Astrocyte (in vitro differentiated cells and primary cell): ENCODE measurements around the gene SMIM33. TPM values are rescaled to one million over a fixed set of nuclear protein-coding genes. Genes with fewer than 3 reads are reported as not detected.
A peak's percentile ranks its signal among the peaks of the same experiment; 100 is the strongest.

ENCODE experiments used
- DNase-seq: peaks from one replicate; pipeline ENCODE4 v3.0.0-alpha.2; 2010; ENCODE audit warnings: low read depth
- FAIRE-seq: peaks from 2 replicates; lab custom pipeline; 2011; peaks lifted over from hg19 to GRCh38; lab: Jason Lieb, UNC
- H2AFZ ChIP-seq: 2 replicates; pipeline ENCODE4 v1.6.0; 2012; ENCODE audit warnings: low read depth, low read length, inconsistent platforms
- H3K27ac ChIP-seq: 2 replicates; pipeline ENCODE4 v1.5.1; 2011; ENCODE audit warnings: low read depth, low read length, inconsistent platforms
- H3K27me3 ChIP-seq: 2 replicates; pipeline ENCODE4 v1.6.0; 2011; ENCODE audit warnings: low read length, inconsistent platforms; ENCODE audit not compliant: insufficient read depth
- H3K36me3 ChIP-seq: 2 replicates; pipeline ENCODE4 v1.5.1; 2011; ENCODE audit warnings: low read length, inconsistent platforms; ENCODE audit not compliant: insufficient read depth
- H3K4me1 ChIP-seq: 2 replicates; pipeline ENCODE4 v1.5.1; 2011; ENCODE audit warnings: low read length, inconsistent platforms; ENCODE audit not compliant: insufficient read depth
- H3K4me2 ChIP-seq: 2 replicates; pipeline ENCODE4 v1.6.0; 2012; ENCODE audit warnings: low read length, inconsistent platforms
- H3K4me3 ChIP-seq: 2 replicates; pipeline ENCODE4 v1.5.1; 2011; ENCODE audit warnings: low read depth, mild to moderate bottlenecking, low read length, inconsistent platforms; ENCODE audit not compliant: insufficient read depth
- H3K79me2 ChIP-seq: 2 replicates; pipeline ENCODE4 v1.6.0; 2012; ENCODE audit warnings: mild to moderate bottlenecking, low read length, inconsistent platforms; ENCODE audit not compliant: insufficient read depth
- H3K9ac ChIP-seq: 2 replicates; pipeline ENCODE4 v1.6.0; 2012; ENCODE audit warnings: mild to moderate bottlenecking, low read length, inconsistent platforms
- H3K9me3 ChIP-seq: 2 replicates; pipeline ENCODE4 v1.5.1; 2012; ENCODE audit warnings: low read depth, mild to moderate bottlenecking, low read length, inconsistent platforms; ENCODE audit not compliant: insufficient read depth
- H4K20me1 ChIP-seq: 2 replicates; pipeline ENCODE4 v1.6.0; 2012; ENCODE audit warnings: low read length, inconsistent platforms; ENCODE audit not compliant: insufficient read depth
- H3K27ac Mint-ChIP-seq: one replicate; pipeline ENCODE4 v1.8.0; 2021; ENCODE audit warnings: mild to moderate bottlenecking, mixed read lengths; ENCODE audit not compliant: unreplicated experiment
- H3K27me3 Mint-ChIP-seq: one replicate; pipeline ENCODE4 v1.8.0; 2021; ENCODE audit warnings: low read depth, mixed read lengths; ENCODE audit not compliant: unreplicated experiment
- H3K36me3 Mint-ChIP-seq: one replicate; pipeline ENCODE4 v1.8.0; 2021; ENCODE audit warnings: low read depth, mixed read lengths; ENCODE audit not compliant: unreplicated experiment
- H3K4me1 Mint-ChIP-seq: one replicate; pipeline ENCODE4 v1.8.0; 2021; ENCODE audit warnings: low read depth, mixed read lengths; ENCODE audit not compliant: unreplicated experiment
- H3K4me3 Mint-ChIP-seq: one replicate; pipeline ENCODE4 v1.8.0; 2021; ENCODE audit warnings: mild to moderate bottlenecking, moderate library complexity, mixed read lengths; ENCODE audit not compliant: unreplicated experiment
- H3K9me3 Mint-ChIP-seq: one replicate; pipeline ENCODE4 v1.8.0; 2021; ENCODE audit warnings: mild to moderate bottlenecking, mixed read lengths; ENCODE audit not compliant: unreplicated experiment
- CTCF ChIP-seq: IDR thresholded peaks from 2 replicates; pipeline ENCODE4 v1.5.1; 2011; ENCODE audit warnings: low read depth, mild to moderate bottlenecking, inconsistent platforms, low read length, moderate library complexity; ENCODE audit not compliant: insufficient read depth
- EZH2 ChIP-seq: IDR thresholded peaks from 2 replicates; pipeline ENCODE4 v1.6.1; 2012; ENCODE audit warnings: mild to moderate bottlenecking, low read length, inconsistent platforms; ENCODE audit not compliant: insufficient read depth
- total RNA-seq: library from RNA; stranded (reverse); gene quantifications from 2 replicates; pipeline ENCODE4 v1.2.1, GENCODE V29; 2021

Gene SMIM33
- total RNA-seq, 1 donor from 2014 or later = not detected

DNA sequence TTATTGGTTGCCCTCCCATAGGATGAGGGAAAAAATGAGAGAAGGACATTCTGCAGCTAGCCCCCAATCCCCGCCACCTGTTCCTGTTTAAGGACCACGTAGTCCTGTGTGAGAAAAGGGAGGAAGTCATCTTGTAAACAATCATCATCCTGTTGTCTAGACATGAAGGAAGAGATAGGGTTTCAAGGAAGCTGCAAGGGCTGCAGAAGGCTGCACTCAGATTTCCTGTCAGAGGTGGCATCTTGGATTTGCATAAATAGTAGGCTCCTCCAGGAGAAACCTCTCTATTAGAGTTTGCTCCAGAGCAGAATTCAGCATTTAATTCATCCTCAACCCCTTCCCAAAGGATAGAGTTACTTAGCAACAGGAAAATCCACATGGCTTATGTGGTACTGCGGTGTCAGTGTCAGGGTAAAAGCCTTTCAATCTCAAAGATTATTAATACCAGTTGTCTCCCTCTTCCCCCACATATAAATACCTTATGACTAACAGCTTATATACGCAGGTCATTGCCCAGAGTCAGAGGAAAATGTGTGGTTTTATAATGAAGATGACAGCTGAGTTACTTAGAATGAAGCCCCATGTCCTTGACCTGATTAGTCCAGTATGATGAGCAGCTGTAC, 26.9 kb upstream of the SMIM33 start:
- Histone ChIP-seq H3K27ac (peak overlapping the region; percentile 39), H3K79me2 (no peaks in the 10 kb centered on the region), H3K36me3 (no peaks in the 10 kb centered on the region), H3K9me3 (no peaks in the 10 kb centered on the region), H3K9ac (peak overlapping the region; percentile 12), H4K20me1 (no peaks in the 10 kb centered on the region), H3K4me3 (no peak overlapping the region), H3K27me3 (no peaks in the 10 kb centered on the region), H3K4me1 (peaks cover 34% of the 10 kb centered on the region), H2AFZ (no peak overlapping the region), H3K4me2 (peak overlapping the region; percentile 57)
- TF ChIP-seq CTCF = no peak
- no peak for TF ChIP-seq EZH2
- DNase-seq (peak; percentile 91), FAIRE-seq (peak; percentile 71)
- H3K4me3 Mint-ChIP-seq = no peak overlapping the region
- H3K27ac Mint-ChIP-seq = peak overlapping the region; percentile 38
- H3K4me1 Mint-ChIP-seq = peaks cover 14% of the 10 kb centered on the region
- H3K36me3 Mint-ChIP-seq = no peaks in the 10 kb centered on the region
- peaks cover 5% of the 10 kb centered on the region for H3K27me3 Mint-ChIP-seq
- H3K9me3 Mint-ChIP-seq = no peaks in the 10 kb centered on the region

- Mint-ChIP-seq H3K36me3 (no peaks in the 10 kb centered on the region), H3K27ac (no peak overlapping the region), H3K4me1 (peaks cover 11% of the 10 kb centered on the region), H3K4me3 (no peak overlapping the region), H3K9me3 (no peaks in the 10 kb centered on the region), H3K27me3 (peaks cover 5% of the 10 kb centered on the region)
- no peak for TF ChIP-seq CTCF
- TF ChIP-seq EZH2 = no peak
- no peak overlapping the region for H2AFZ ChIP-seq
- H3K36me3 ChIP-seq = no peaks in the 10 kb centered on the region
- no peak overlapping the region for H3K4me3 ChIP-seq
- no peaks in the 10 kb centered on the region for H4K20me1 ChIP-seq
- H3K27ac ChIP-seq = no peak overlapping the region
- no peaks in the 10 kb centered on the region for H3K27me3 ChIP-seq
- no peak overlapping the region for H3K9ac ChIP-seq
- H3K4me2 ChIP-seq = no peak overlapping the region
- H3K79me2 ChIP-seq = no peaks in the 10 kb centered on the region
- DNase-seq (peak; percentile 85), FAIRE-seq (no peak)
- peaks cover 30% of the 10 kb centered on the region for H3K4me1 ChIP-seq
- no peaks in the 10 kb centered on the region for H3K9me3 ChIP-seq
Measured at GRCh38 chr5:139445325-139446170, 25.3 kb upstream of the SMIM33 start.
